Hepatocyte (in vitro differentiated cells): ENCODE data around the gene PRPSAP2. TPM values are rescaled to one million over a fixed set of nuclear protein-coding genes. Genes with fewer than 3 reads are reported as not detected.

Experiments
- DNase-seq: peaks from one replicate; pipeline ENCODE4 v3.0.0-alpha.2; 2016; ENCODE audit warnings: low spot score
- H2AFZ ChIP-seq: fragments of 200-600 bp; sonication (generic); 2 replicates; pipeline ENCODE4 v1.6.0; 2016; ENCODE audit warnings: antibody characterized with exemption, mild to moderate bottlenecking
- H3K27ac ChIP-seq: fragments of 200-600 bp; sonication (generic); 2 replicates; pipeline ENCODE4 v1.5.1; 2016; ENCODE audit warnings: mild to moderate bottlenecking
- H3K27me3 ChIP-seq: fragments of 200-600 bp; sonication (generic); 2 replicates; pipeline ENCODE4 v1.6.1; 2016
- H3K36me3 ChIP-seq: fragments of 200-600 bp; sonication (generic); replicated peaks from 2 replicates; pipeline ENCODE4 v1.5.1; 2016; ENCODE audit warnings: low read depth; ENCODE audit not compliant: insufficient read depth
- H3K4me1 ChIP-seq: fragments of 200-600 bp; sonication (generic); 2 replicates; pipeline ENCODE4 v1.5.1; 2016; ENCODE audit warnings: mild to moderate bottlenecking, moderate library complexity; ENCODE audit not compliant: insufficient read depth
- H3K4me2 ChIP-seq: fragments of 200-600 bp; sonication (generic); 2 replicates; pipeline ENCODE4 v1.6.0; 2016
- H3K4me3 ChIP-seq: fragments of 200-600 bp; sonication (generic); 2 replicates; pipeline ENCODE4 v1.5.1; 2016; ENCODE audit warnings: mild to moderate bottlenecking
- H3K79me2 ChIP-seq: fragments of 200-600 bp; sonication (generic); 2 replicates; pipeline ENCODE4 v1.6.0; 2017; ENCODE audit warnings: mild to moderate bottlenecking
- H3K9me2 ChIP-seq: fragments of 200-600 bp; sonication (generic); replicated peaks from 2 replicates; pipeline ENCODE4 v1.6.0; 2017; ENCODE audit warnings: mild to moderate bottlenecking; ENCODE audit not compliant: insufficient read depth
- H3K9me3 ChIP-seq: fragments of 200-600 bp; sonication (generic); 2 replicates; pipeline ENCODE4 v1.5.1; 2016; ENCODE audit warnings: low read depth, mild to moderate bottlenecking
- H4K20me1 ChIP-seq: fragments of 200-600 bp; sonication (generic); 2 replicates; pipeline ENCODE4 v1.6.0; 2016; ENCODE audit warnings: mild to moderate bottlenecking; ENCODE audit not compliant: insufficient read depth, poor library complexity, severe bottlenecking
- EZH2 ChIP-seq: fragments of 200-600 bp; sonication (generic); IDR thresholded peaks from 2 replicates; pipeline ENCODE4 v1.6.1; 2016; ENCODE audit warnings: antibody characterized with exemption, mild to moderate bottlenecking, borderline replicate concordance
- EZH2phosphoT487 ChIP-seq: fragments of 200-600 bp; sonication (generic); IDR thresholded peaks from one replicate; pipeline ENCODE4 v1.6.1; 2018; ENCODE audit warnings: antibody characterized with exemption, mild to moderate bottlenecking, low read depth, moderate library complexity; ENCODE audit not compliant: unreplicated experiment, severe bottlenecking
- WGBS: methylation state at CpG from one replicate; pipeline ENCODE4 v1.1.6; 2016; ENCODE audit warnings: low lambda C conversion rate; ENCODE audit errors: missing lambda C conversion rate; 5-methylcytosine and 5-hydroxymethylcytosine counted together
- polyA plus RNA-seq: library from polyadenylated mRNA; unstranded; fragments of >200 nt; fragmentation: Nextera tagmentation; extraction: Ambion mirVana; gene quantifications from 2 replicates; pipeline ENCODE4 v1.2.1, GENCODE V29; 2016
- total RNA-seq: library from RNA; depleted of rRNA; stranded (reverse); fragments of >200 nt; gene quantifications from 2 replicates; pipeline ENCODE4 v1.2.3, GENCODE V29; 2014
- TF ChIP-seq, protein P1 (sequence below): fragments of 200-600 bp; sonication (generic); IDR thresholded peaks from 2 replicates; pipeline ENCODE4 v1.5.1; 2016; ENCODE audit warnings: antibody characterized with exemption, mild to moderate bottlenecking; ENCODE audit not compliant: poor library complexity

Gene PRPSAP2
- total and polyA plus RNA-seq, 2 experiments from 2014 or later: 25.0 to 55.7 TPM

DNA sequence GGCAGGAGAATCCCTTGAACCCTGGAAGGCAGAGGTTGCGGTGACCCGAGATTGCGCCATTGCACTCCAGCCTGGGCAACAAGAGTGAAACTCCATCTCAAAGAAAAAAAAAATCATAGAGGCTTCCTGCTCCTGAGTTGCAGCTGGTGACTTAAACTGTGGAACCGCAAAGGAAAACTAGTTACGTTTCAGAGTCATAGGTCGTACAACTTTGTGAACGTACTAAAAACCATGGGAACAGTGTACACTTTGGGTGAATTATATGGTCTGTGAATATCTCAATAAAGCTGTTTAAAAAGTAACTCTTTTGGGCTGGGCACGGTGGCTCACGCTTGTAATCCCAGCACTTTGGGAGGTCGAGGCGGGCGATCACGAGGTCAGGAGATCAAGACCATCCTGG is 117.7 kb downstream of the PRPSAP2 start:
- no peaks in the 10 kb centered on the region for H4K20me1 ChIP-seq
- H3K9me3 ChIP-seq: no peaks in the 10 kb centered on the region
- WGBS: 91% methylated on average over 13 of the region's 13 CpGs
- no peaks in the 10 kb centered on the region for H3K4me1 ChIP-seq
- H3K9me2 ChIP-seq: no peaks in the 10 kb centered on the region
- no peaks in the 10 kb centered on the region for H3K27me3 ChIP-seq
- DNase-seq: no peak
- TF ChIP-seq, protein P1, sequence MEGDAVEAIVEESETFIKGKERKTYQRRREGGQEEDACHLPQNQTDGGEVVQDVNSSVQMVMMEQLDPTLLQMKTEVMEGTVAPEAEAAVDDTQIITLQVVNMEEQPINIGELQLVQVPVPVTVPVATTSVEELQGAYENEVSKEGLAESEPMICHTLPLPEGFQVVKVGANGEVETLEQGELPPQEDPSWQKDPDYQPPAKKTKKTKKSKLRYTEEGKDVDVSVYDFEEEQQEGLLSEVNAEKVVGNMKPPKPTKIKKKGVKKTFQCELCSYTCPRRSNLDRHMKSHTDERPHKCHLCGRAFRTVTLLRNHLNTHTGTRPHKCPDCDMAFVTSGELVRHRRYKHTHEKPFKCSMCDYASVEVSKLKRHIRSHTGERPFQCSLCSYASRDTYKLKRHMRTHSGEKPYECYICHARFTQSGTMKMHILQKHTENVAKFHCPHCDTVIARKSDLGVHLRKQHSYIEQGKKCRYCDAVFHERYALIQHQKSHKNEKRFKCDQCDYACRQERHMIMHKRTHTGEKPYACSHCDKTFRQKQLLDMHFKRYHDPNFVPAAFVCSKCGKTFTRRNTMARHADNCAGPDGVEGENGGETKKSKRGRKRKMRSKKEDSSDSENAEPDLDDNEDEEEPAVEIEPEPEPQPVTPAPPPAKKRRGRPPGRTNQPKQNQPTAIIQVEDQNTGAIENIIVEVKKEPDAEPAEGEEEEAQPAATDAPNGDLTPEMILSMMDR: no peak
- TF ChIP-seq EZH2phosphoT487: no peak
- TF ChIP-seq EZH2: no peak
- H3K79me2 ChIP-seq: no peaks in the 10 kb centered on the region
- H3K4me3 ChIP-seq: no peak overlapping the region
- no peak overlapping the region for H3K4me2 ChIP-seq
- no peak overlapping the region for H3K27ac ChIP-seq
- no peaks in the 10 kb centered on the region for H3K36me3 ChIP-seq
- H2AFZ ChIP-seq: no peak overlapping the region

DNA sequence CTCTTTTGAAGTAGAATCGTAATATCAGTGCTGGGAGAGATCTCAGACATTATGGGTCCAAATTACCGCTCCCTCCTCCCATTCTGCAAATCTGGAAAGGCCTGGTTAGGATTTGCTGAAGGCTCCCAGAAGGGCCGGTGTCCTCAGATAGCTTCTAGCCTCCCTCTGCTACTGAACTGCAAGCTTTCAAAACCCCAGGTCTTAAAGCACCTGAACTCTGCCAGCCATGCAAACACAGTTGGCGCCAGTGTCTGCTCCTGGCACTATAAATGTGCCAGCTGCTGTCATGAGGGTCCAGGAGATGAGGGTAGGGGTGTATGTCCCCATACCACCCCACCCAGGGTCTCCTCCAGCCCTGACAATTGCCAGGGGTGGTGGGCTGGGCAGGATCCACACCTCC is 118.3 kb downstream of the PRPSAP2 start:
- no peaks in the 10 kb centered on the region for H3K79me2 ChIP-seq
- H2AFZ ChIP-seq: no peak overlapping the region
- H3K36me3 ChIP-seq: no peaks in the 10 kb centered on the region
- H3K27ac ChIP-seq: no peak overlapping the region
- H3K4me1 ChIP-seq: peaks cover 1% of the 10 kb centered on the region
- no peak overlapping the region for H3K4me3 ChIP-seq
- H3K9me2 ChIP-seq: no peaks in the 10 kb centered on the region
- no peak overlapping the region for H3K4me2 ChIP-seq
- TF ChIP-seq, protein P1: no peak
- no peak for TF ChIP-seq EZH2phosphoT487
- no peak for TF ChIP-seq EZH2
- H3K27me3 ChIP-seq: no peaks in the 10 kb centered on the region
- H4K20me1 ChIP-seq: no peaks in the 10 kb centered on the region
- no peaks in the 10 kb centered on the region for H3K9me3 ChIP-seq
- DNase-seq: no peak
- WGBS: 76% methylated on average over 4 of the region's 4 CpGs

GRCh38 chr17:18977021-18977420 is 119.1 kb downstream of the PRPSAP2 start:
- no peaks in the 10 kb centered on the region for H3K27me3 ChIP-seq
- 96% methylated on average over 4 of the region's 4 CpGs for WGBS
- no peaks in the 10 kb centered on the region for H3K36me3 ChIP-seq
- H3K27ac ChIP-seq: no peak overlapping the region
- no peak for DNase-seq
- H3K4me1 ChIP-seq: peaks cover 9% of the 10 kb centered on the region
- H3K4me2 ChIP-seq: no peak overlapping the region
- H3K9me2 ChIP-seq: no peaks in the 10 kb centered on the region
- no peak overlapping the region for H3K4me3 ChIP-seq
- H3K79me2 ChIP-seq: no peaks in the 10 kb centered on the region
- no peaks in the 10 kb centered on the region for H4K20me1 ChIP-seq
- H3K9me3 ChIP-seq: no peaks in the 10 kb centered on the region
- no peak for TF ChIP-seq EZH2phosphoT487
- TF ChIP-seq, protein P1: no peak
- no peak for TF ChIP-seq EZH2
- H2AFZ ChIP-seq: no peak overlapping the region

GRCh38 chr17:18977646-18978045 is 119.7 kb downstream of the PRPSAP2 start:
- Histone ChIP-seq H4K20me1 (no peaks in the 10 kb centered on the region), H3K36me3 (no peaks in the 10 kb centered on the region), H3K4me1 (peaks cover 12% of the 10 kb centered on the region), H3K4me3 (no peak overlapping the region), H3K9me2 (no peaks in the 10 kb centered on the region), H3K9me3 (no peaks in the 10 kb centered on the region), H3K27ac (no peak overlapping the region), H3K79me2 (no peaks in the 10 kb centered on the region), H3K4me2 (no peak overlapping the region), H3K27me3 (no peaks in the 10 kb centered on the region), H2AFZ (no peak overlapping the region)
- DNase-seq: no peak
- WGBS: 95% methylated on average over 17 of the region's 19 CpGs
- TF ChIP-seq EZH2 (no peak), EZH2phosphoT487 (no peak)
- TF ChIP-seq, protein P1: no peak
